Head of caudate nucleus (tissue), 42 donors: Measurements from ENCODE around the gene KRTAP21-3.

ENCODE experiments used
- DNase-seq, 42 donors: peaks; one replicate each; pipeline versions ENCODE4 v3.0.0 to v3.0.0-alpha.2; 2020 to 2021; ENCODE audit warnings: mixed read lengths in 7 of 42
- intact Hi-C: fragments of 100-400 bp; cut with DNase I; formaldehyde crosslinking; loops from one replicate; pipeline ENCODE4 v1.15.0; 2022

Gene KRTAP21-3

DNA sequence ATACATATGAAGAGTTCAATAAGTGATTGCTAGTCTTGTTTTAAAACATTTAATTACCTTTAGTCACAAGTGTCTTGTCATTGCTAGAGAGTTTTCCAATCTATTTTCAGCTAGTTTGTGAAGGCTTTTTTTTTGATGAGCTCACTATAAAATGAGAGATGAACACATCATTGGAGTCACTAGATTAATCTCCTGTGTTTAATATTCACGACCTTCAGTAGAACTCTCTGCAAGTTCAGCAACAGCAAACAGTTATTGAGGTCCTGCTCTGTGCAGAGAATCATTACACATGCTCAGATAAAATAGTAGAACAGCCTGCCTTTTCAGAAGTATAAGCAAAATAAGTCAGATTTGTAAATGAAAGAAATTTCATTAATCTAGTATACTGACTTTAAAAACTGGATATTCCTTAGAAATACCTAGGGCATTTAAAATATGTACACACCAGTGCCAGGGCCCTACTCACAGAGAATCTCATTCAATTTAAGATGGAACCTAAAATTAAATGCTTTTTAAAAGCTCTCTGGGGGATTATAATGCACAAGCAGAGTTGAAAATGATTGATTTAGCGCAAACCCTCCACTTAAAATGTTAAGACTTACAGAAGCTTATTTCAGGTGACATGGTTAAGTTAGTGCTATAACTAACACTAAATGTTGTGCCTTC is 45.5 kb downstream of the KRTAP21-3 start:
- intact Hi-C loops = no loop called here
- DNase-seq = no peak

DNA sequence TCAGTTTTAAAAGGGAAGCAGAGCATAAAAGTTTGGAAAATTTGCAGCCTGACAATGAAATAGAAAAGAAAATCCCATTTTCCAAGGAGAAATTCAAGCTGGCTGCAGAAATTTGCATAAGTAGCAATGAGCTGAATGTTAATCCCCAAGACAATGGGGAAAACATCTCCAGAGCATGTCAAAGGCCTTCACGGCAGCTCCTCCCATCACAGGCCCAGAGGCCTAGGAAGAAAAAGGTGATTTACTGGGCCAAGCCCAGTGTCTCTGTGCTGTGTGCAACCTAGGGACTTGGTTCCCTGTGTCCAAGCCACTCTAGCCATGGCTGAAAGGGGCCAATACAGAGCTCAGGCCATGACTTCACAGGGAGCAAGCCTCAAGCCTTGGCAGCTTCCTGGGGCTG is 49.8 kb downstream of the KRTAP21-3 start:
- intact Hi-C loops = no loop called here
- DNase-seq = no peak
